IPS DF 4.7 (cell line): ENCODE results near the gene SRMS.
"Not testable (repeated sequence)": the region's sequence is repeated elsewhere in the genome, so short reads cannot be mapped to it uniquely, and the experiment has no call there.

ENCODE experiments used
- DNase-seq: peaks from one replicate; pipeline ENCODE4 v3.0.0-alpha.2; 2013; ENCODE audit warnings: low spot score; ENCODE audit errors: extremely low read depth

SRMS gene

DNA sequence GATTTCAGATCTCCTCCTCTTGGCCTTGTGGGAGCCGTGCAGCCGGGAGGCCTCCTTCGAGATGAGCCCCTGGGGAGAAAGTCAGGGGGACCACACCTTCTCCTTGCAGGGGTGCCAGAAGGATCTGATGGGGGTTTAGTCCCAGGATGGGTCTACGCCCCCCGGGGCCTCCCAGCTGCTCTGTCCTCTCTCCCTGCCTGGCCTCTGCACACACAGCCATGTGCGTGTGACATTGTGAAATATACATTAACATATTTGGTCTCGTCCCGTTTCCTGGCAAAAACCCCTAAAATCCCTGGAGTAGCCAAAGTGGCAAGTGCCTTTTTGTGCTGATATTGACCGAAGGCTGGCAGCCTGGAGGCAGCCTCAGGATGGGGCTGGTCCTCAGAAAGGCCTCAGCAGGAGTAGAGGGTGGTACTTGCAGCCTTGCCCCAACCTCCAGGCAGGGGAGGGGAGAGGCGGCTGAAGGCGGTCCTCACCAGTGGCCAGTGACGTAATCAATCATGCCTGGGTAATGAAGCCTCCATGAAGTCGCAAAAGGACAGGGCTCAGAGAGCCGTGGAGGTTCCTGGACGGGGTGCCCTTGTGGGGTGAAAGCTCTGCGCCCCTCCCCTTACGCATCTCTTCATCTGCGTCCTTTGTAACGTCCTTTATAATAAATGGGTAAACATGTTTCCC, 31.6 kb upstream of the SRMS start:
- DNase-seq, result no peak

DNA sequence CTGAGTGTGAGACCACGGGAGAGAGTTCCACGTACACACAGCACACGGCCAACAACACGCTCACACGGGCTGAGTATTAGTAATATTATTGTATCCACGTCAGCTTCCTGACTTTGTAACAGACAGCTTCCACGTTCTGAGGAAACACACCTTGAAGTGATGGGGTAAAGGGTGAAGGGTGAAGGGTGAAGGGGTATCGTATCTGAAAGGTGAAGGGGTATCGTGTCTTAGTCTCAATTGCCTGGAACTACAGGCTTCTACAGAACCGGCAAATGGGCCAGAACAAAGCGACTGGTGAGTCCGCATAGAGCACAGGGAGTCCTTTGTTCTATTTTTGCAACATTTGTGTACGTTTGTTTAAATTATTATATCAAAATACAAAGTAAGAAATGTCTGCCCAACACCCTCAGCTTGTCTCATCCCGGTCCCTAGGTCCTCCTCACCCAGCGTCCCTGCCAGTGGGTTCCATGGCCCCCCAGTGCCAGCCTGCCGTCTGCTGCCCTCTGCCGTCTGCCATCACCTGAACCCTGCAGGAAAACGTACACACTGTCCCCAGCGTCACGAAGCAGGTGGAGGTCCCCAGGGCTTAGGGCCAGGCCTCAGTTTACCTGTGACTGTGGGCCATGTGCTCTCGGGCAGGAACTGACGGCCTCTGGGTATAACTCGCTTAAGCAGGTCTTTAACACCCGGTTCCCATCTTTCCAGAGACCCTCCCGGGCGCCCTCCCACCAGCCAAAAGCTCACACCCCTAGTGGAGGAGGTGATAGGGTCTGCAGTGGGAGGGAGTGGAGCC, 30.9 kb upstream of the SRMS start:
- DNase-seq, result no peak

DNA sequence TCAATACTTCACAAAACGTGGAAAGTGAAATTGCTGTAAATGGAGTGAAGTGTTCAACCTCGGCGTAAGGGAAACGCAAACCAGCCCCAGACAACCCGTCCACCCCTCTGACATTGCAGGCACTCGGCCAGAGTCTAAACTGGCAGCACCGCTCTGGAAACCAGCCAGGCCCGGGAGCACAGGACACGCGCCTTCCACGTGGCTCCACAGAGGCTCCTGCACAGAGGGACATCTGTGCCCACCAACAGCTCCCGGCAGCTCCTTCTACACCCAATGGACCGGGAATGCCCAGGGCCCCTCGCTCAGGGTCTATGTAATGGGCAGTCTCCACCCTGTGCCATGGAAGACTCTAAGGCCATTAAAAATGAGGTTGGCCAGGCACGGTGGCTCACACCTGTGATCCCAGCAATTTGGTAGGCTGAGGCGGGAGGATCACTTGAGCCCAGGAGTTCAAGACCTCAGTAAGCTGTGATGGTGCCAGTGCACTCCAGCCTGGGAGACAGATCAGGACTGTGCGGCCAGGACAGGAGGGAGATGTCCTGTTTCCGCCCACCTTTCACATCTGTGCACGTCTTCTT, 29.9 kb upstream of the SRMS start:
- DNase-seq, result no peak

DNA sequence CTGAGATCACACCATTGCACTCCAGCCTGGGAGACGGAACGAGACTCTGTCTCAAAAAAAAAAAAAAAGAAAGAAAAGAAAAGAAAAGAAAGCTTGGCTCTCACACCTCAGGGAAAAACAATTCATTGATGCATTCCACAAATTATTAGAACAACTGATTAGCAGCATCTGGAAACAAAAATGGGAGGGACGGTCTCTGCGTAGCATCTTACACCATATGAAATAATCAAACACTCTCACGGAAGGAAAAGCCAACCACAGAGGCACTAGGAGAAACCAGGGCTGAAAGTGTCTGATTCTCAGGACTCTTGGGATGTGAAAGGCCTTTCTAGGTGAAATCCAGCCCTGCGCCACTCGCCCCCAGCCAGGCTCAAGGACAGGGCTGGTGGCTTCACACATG, 28.8 kb upstream of the SRMS start:
- no peak for DNase-seq

DNA sequence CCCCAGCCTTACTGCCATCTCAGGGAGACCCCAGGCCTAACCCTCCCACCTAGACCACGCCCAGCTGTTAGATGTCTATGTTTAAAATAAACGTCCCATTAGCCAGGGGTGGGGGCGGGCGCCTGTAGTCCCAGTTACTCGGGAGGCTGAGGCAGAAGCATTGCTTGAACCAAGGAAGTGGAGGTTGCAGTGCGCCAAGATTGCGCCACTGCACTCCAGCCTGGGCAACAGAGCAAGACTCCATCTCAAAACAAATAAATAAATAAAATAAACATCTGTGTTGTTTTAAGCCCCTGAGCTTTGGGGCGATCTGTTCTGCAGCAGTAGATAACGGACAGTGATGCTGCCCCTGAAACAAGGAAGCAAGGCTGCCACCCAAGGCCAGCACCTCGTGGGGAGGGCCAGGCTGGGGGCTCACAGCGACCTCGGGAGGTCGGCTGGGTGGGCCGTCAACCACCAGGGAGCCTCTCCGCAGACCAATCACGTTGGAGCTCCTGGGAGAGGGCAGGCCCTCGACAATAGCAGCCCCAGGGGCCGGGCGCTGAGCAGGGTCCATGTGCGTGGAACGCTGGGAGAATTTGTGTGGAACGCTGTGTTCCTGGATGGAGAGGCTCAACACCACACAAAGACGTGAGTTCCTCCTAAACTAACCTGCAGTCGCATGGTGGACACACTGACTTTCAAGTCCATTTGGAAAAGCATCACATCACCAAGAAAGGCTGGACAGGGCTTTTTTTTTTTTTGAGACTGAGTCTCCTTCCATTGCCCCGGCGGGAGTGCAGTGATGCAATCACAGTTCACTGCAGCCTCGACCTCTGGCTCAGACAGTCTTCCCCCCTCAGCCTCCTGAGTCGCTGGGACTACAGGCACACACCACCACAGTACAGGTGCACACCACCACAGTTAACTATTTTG, 27.5 kb upstream of the SRMS start:
- DNase-seq, result no peak

DNA sequence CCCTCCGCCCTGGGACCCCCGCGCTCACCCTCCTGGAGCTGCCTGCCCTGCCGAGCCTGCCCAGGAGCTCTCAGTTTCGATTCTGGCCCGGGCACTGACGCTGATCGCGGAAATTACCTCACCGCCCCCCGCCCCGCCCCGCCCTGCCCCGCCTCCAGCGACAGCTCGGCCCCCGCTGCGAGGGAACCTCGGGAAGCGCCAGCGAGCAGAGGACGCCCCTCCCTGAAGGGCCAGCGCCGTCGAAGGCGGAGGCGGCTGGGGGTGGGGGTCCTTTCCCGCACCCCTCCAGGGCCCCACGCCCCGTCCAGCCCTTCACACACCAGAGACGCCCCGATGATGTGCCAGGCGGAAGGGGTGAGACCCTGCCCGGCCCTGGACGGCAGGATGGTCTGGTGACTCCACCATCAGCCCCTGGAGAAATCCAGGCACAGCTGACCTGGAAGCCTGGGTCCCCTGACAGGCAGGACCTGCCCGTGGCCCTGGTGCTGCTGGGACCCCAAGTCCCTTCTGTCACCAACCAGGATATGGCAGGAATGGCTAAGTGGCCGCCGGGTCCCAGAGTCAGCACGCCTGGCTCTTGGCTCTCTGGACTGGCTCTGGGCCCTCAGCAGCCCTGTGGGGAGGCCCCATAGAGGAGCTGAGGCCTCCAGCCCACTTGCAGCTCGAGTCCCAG, 26.7 kb upstream of the SRMS start, which contains the start of gene HELZ2:
HELZ2 (minus strand) TSS at position 84 of the 673 bp plus-strand sequence. CDS start 1,854 bp downstream, outside the sequence.
- no peak for DNase-seq

DNA sequence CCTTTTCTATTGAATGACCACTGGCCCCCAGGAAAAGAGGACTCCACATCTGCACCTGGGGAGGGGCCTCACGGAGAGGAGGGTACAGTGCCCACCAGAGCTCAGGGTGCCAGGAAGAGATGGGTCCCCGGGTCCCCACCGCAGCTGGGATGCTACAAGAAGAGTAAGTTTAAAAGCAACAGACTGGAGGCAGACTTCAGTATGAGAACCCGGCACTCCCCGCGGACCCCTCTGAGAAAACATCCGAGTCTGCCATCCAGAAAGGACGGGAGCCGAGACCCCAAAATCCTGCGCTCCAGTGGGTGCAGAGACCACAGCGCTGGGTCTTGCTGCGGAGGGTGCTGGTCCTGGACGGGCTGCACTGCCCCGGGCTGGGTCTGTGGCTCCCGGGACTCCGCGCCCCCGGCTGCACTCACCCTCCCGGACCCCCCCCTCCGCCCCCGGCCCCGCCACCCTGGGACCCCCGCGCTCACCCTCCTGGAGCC, 26.1 kb upstream of the SRMS start:
- no peak for DNase-seq

DNA sequence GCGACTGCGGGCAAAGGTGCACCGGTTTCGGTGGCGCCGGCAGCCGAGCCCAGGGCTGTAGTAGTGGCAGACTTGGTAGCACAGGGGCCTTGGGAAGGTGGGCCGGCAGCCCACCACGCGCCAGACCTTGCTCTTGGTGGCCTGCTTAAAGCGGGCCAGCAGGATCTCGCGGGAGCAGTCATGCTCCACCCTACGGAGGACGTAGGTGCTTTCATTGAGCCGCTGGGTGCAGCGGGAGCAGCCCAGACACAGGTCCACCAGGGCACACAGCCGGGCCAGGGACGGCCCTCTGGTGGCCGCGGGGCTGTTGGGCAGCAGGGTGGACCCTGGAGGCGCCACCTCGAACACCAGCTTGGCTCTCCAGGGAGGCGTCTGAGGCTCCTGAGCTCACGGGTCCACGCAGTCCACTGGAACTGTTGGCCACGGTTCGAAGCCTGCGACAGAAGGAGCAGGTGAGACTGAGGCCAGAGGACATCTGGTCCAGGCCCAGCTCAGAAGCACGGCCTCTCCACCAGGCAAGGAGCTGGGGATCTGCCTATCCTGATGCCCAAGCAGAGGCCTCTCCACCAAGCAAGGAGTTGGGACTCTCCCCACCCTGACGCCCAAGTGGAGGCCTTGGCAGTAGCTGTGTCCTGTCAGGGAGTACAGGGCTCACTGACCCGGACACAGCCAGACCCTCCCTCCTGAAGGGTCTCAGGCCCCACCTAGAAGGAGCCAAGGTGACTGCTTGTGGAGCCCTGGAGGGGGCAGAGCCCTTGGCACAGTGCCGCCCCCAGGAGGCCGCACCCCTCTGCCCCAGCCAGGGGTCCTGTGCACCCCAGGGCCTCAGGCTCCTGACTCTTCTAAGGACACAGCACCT, 25.5 kb upstream of the SRMS start:
- DNase-seq, result no peak

DNA sequence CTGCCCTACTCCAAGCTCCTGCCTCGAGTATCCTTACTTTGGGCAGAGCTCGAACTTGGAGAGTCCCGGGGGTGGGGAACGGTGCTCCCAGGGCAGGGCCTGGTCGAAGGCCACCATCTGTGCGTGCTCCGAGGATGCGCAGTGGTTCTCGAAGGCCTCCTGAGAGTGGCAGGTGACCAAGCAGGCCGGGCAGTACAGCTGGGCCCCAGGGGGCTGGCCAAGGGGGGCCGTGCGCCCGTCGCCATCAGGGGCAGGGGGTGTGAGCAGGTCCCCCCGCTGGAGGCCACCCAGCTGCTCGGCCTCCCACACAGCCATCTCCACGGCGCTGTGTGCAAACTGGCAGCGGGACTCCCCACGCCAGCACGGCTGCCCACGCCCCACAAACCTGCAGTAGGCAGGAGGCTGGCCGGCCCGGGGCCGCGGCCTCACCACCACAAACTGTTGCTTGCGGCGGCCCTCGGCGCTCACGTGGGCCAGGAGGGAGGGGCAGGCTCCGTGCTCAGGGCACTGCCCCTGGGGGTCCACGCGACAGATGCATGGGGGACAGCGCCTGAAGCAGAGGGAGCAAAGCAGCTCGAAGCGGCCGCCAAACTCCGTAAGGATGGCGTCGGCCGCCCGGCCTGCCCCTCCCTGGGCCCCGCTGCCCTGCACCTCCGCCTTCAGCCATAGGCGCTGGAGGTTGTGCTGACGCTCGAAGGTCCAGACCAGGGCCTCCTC, 24.7 kb upstream of the SRMS start:
- no peak for DNase-seq

DNA sequence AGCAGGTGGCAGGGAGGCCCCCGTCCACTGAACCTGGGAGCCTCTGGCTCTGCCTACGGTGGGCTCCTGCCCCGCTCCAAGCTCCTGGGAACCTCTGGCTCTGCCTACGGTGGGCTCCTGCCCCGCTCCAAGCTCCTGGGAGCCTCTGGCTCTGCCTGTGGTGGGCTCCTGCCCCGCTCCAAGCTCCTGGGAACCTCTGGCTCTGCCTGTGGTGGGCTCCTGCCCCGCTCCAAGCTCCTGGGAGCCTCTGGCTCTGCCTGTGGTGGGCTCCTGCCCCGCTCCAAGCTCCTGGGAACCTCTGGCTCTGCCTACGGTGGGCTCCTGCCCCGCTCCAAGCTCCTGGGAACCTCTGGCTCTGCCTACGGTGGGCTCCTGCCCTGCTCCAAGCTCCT, 23.5 kb upstream of the SRMS start:
- not testable (repeated sequence) for DNase-seq

DNA sequence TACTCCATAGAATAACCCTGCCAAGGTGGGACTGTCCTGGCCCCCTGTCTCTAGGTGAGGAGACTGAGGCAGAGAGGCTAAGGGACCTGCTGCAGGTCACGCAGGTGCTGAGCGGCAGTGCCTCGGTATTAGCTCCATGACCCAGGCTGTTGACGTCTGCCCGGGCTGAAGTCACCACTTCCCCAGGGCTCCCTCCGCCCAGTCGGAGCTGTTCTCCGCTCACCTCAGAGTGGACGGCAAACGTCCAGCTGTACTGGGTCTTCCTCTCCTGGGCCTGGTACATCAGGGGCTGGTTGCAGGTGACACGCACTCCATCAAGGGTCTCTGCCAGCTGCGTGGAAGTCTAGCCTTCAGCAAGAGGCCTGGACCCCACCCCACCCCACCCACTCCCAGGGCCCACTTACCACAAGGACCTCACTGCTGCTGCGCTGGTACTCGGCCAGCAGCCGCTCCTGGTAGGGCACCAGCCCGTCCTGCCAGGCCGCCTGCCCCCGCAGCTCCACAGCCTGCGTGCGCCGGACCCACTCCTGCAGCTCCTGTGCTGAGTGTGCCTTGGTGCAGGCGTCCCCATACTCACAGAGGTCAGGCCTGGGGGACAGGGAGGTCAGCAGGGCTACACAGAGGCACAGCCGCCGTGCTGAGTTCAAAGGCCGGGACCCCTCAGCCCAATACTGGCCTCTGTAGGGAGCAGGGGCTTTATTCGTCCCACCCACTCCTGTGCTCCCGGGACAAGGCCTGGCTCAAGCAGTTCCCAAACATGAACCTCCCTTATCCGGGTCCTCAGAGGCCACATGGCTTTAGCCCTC, 22.9 kb upstream of the SRMS start:
- no peak for DNase-seq

DNA sequence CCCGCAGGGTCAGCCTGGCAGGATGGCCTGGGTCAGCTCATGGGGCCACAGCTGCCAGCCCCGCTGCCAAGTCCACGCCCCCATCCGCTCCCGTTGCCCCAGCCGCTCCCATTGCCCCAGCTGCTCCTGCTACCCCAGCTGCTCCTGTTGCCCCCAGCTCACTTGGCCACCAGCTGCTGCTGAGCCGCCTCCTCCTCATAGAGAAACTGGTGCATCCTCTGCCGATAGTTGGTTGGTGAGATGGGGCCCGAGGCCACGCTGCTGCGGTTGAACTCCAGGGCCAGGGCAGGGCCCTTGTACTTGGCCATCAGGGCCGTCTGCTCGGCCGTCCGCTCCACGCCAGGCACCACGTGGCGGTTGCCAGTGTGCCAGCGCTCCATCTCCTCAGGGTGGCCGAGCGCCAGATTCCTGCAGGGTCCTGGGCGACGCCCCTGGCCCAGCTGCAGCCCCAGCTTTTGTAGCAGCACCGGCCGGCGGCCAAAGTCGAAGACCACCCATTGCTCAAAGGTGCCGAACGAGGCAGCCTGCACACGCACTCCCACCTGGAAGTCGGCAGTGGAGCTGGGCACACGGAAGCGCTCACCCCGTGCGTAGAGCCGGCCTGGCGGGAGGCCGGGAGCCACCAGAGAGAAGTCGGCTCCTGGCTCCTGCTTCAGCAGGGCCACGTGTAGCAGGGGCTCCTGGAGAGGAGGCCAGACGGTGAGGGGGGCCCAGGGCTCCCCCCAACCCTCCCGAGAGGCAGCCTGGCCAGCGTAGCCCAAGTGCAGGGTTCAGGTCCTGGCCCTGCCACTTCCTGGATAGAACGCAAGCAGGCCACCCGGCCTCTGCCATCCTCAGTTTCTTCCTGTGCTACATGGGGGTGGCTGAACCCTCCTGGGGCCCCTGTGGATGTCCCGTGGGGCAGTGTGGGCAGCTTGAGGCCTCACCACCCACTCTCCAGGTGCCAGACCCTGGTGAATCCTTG, 21.7 kb upstream of the SRMS start:
- DNase-seq, result no peak

DNA sequence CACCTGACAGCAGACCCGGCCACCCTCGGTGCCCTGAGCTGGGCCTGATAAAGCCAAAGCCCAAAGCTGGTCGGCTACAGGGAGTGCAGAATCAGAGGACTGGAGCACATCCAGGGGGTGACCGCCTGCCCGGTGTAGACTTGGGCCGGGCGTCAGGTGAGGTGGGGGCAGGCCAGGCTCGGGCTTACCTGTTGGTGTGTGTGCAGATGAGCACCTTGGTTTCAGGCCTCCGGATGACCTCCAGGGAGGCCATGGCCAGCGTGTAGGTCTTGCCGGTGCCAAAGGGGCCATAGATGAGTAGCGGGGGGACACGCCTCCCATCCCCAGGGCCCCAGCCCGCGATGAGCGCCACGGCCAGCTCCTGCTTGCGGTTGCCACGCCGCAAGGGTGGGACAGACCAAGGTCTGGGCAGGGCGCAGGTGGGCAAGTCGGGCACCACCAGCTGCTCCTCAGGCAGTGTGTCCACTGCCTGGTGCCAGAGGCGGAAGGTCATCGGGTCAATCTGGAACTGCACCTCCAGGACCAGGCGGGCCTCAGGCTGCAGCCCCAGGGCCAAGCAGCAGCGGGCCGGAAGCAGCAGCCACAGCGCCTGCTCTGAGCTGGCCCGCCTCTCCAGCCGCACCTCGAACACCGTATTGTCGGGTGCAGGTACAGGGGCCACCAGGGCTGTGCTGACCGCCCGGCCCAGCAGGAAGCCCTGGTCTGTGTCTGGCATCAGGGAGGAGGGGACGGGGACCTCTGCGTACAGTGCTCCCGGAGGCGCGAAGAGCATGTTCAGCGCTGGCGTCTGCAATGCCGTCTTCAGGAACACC, 20.8 kb upstream of the SRMS start:
- DNase-seq, result no peak

DNA sequence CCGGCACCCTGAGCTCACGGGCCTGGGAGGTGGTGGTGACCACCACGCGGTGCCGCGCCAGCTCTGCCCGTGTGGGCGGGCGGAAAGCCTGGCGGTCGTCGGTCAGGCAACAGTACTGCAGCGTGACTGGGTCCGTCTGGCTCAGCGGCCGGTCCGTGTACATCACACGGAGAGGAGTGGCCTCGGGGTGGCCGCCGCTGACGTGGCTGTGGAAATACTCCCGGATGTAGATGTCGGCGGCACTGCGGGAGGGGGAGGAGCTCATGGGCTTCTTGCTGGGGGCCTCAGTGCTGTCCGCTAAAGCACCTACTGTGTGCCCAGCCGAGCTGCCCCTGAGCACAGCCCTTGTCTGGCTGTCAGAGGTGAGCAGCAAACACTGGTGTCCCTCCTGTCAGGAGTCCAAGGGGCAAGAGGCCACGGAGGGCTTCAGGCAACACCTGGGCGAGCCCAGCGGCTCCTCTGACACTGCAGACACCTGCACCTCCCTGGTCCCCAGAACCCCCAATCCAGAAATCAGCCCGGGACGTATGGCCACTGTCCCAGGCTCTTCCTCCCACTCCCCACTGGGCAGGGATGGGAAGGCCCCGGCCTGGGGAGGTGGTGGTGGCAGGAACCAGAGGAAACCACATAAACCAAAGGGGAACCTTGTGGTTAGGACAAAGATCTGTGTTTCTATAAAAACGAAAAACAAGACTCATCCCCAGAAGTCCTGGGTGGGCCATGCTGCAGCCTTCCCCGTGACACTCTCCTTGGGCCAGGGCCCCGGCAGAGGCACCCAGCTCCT, 20.0 kb upstream of the SRMS start:
- no peak for DNase-seq

DNA sequence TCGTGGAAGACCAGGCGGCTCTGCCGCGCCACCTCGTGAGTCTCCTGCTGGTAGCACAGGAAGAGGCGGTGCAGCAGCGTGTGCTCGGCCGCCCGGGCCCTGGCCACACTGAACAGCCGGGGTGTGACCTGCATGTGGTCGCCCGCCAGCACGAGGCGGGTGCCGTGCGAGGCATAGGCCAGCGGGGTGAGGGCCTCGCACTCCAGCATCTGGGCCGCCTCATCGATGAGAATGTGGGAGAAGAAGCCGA, 19.5 kb upstream of the SRMS start:
- no peak for DNase-seq
